IMR-90 (cell line): ENCODE data around the gene AKT3. TPM values are rescaled to one million over a fixed set of nuclear protein-coding genes. Genes with fewer than 3 reads are reported as not detected.
"Not testable (repeated sequence)": the region's sequence is repeated elsewhere in the genome, so short reads cannot be mapped to it uniquely, and the experiment has no call there.

Experiments used
- ATAC-seq: fragments of 200-7000 bp; cut with Tn5 transposase; 2 replicates; pipeline ENCODE4 v1.9.1; 2020; ENCODE audit warnings: low read depth, mild to moderate bottlenecking, moderate library complexity
- BruUV-seq: library from RNA; stranded (reverse); fragments of 400-500 nt; replicated peaks from 2 replicates; lab custom pipeline; 2021; lab: Mats Ljungman, UMichigan
- CTCF ChIA-PET: fragments of 300-600 bp; formaldehyde crosslinking; extraction: SDS; loops from one replicate; lab custom pipeline; 2021; ENCODE audit warnings: antibody characterized with exemption; lab: Yijun Ruan, JAX
- POLR2A ChIA-PET: fragments of 300-600 bp; sonication (Branson Sonifier 250); formaldehyde crosslinking; loops from one replicate; lab custom pipeline; 2022; ENCODE audit warnings: antibody characterized with exemption; ENCODE audit not compliant: unreplicated experiment; lab: Charles Lee
- DNase-seq: peaks from one replicate; pipeline ENCODE4 v3.0.0; 2013
- H2AFZ ChIP-seq: replicated peaks from 2 replicates; pipeline ENCODE3; 2013; ENCODE audit warnings: low read length, mild to moderate bottlenecking; ENCODE audit not compliant: poor library complexity
- H2AK5ac ChIP-seq: 2 replicates; pipeline ENCODE4 v1.6.1; 2013; ENCODE audit warnings: low read depth, low read length, inconsistent platforms
- H2AK9ac ChIP-seq: replicated peaks from 2 replicates; pipeline ENCODE3; 2013; ENCODE audit warnings: mild to moderate bottlenecking, low read depth, low read length, moderate library complexity; ENCODE audit not compliant: poor library complexity
- H2BK120ac ChIP-seq: 2 replicates; pipeline ENCODE4 v1.6.1; 2013; ENCODE audit warnings: low read depth, low read length, inconsistent platforms
- H2BK15ac ChIP-seq: 3 replicates; pipeline ENCODE4 v1.6.1; 2013; ENCODE audit warnings: low read depth, low read length, inconsistent platforms
- H2BK20ac ChIP-seq: 2 replicates; pipeline ENCODE4 v1.6.1; 2013; ENCODE audit warnings: low read depth, mild to moderate bottlenecking, inconsistent platforms, low read length, moderate library complexity
- H2BK5ac ChIP-seq: 2 replicates; pipeline ENCODE4 v1.6.1; 2013; ENCODE audit warnings: mild to moderate bottlenecking, low read depth, low read length, inconsistent platforms; ENCODE audit not compliant: poor library complexity, severe bottlenecking
- H3K14ac ChIP-seq: replicated peaks from 2 replicates; pipeline ENCODE4 v1.6.1; 2013; ENCODE audit warnings: low read depth, low read length, inconsistent platforms
- H3K18ac ChIP-seq: 2 replicates; pipeline ENCODE4 v1.6.1; 2013; ENCODE audit warnings: low read depth, low read length, control low read depth
- H3K23ac ChIP-seq: 2 replicates; pipeline ENCODE4 v1.6.1; 2013; ENCODE audit warnings: low read depth, low read length, inconsistent platforms
- H3K27ac ChIP-seq: 2 replicates; pipeline ENCODE4 v1.5.1; 2013; ENCODE audit warnings: mild to moderate bottlenecking, control low read depth, low read length; ENCODE audit not compliant: insufficient read depth
- H3K27me3 ChIP-seq: 2 replicates; pipeline ENCODE4 v1.6.1; 2013; ENCODE audit warnings: low read length; ENCODE audit not compliant: control insufficient read depth, insufficient read depth
- H3K36me3 ChIP-seq: 2 replicates; pipeline ENCODE4 v1.6.1; 2013; ENCODE audit warnings: low read length, mixed read lengths; ENCODE audit not compliant: control insufficient read depth, insufficient read depth
- H3K4ac ChIP-seq: 2 replicates; pipeline ENCODE4 v1.6.1; 2013; ENCODE audit warnings: low read depth, low read length, inconsistent platforms
- H3K4me1 ChIP-seq: 2 replicates; pipeline ENCODE4 v1.6.1; 2013; ENCODE audit warnings: low read length, mixed read lengths; ENCODE audit not compliant: control insufficient read depth, insufficient read depth
- H3K4me2 ChIP-seq: 2 replicates; pipeline ENCODE4 v1.6.1; 2013; ENCODE audit warnings: low read depth, mild to moderate bottlenecking, control low read depth, low read length, moderate library complexity
- H3K4me3 ChIP-seq: 2 replicates; pipeline ENCODE4 v1.5.1; 2013; ENCODE audit warnings: low read depth, mild to moderate bottlenecking, control low read depth, low read length, moderate library complexity; ENCODE audit not compliant: insufficient read depth
- H3K56ac ChIP-seq: 2 replicates; pipeline ENCODE4 v1.6.1; 2013; ENCODE audit warnings: low read length, inconsistent platforms; ENCODE audit not compliant: insufficient read depth; ENCODE audit errors: extremely low read depth
- H3K79me1 ChIP-seq, 2 experiments: 2 replicates each; pipeline ENCODE4 v1.6.1; 2013; ENCODE audit warnings: low read length in 2 of 2, inconsistent platforms in 1 of 2, low read depth in 1 of 2
- H3K9ac ChIP-seq: 2 replicates; pipeline ENCODE4 v1.6.1; 2013; ENCODE audit warnings: low read depth, low read length, control low read depth
- H3K9me1 ChIP-seq: 2 replicates; pipeline ENCODE4 v1.6.1; 2013; ENCODE audit warnings: low read length, inconsistent platforms; ENCODE audit not compliant: insufficient read depth
- H3K9me3 ChIP-seq: 2 replicates; pipeline ENCODE4 v1.6.1; 2013; ENCODE audit warnings: low read length; ENCODE audit not compliant: control insufficient read depth, insufficient read depth
- H4K20me1 ChIP-seq: 2 replicates; pipeline ENCODE4 v1.6.1; 2013; ENCODE audit warnings: low read length, inconsistent platforms; ENCODE audit not compliant: insufficient read depth
- H4K5ac ChIP-seq: 2 replicates; pipeline ENCODE4 v1.6.1; 2013; ENCODE audit warnings: mild to moderate bottlenecking, low read depth, low read length, control low read depth
- H4K8ac ChIP-seq, 2 experiments: 2 replicates each; pipeline ENCODE4 v1.6.1; 2013; ENCODE audit warnings: low read depth in 2 of 2, low read length in 2 of 2, control low read depth in 1 of 2, inconsistent platforms in 1 of 2
- H4K91ac ChIP-seq: 2 replicates; pipeline ENCODE4 v1.6.1; 2013; ENCODE audit warnings: low read depth, low read length, inconsistent platforms; ENCODE audit not compliant: insufficient read depth
- WGBS, 2 experiments: methylation state at CpG; one replicate each; pipeline versions ENCODE4 v1.1.5 to v1.1.7; 2013; ENCODE audit warnings: missing lambda C conversion rate in 2 of 2; ENCODE audit not compliant: insufficient read length in 1 of 2; ENCODE audit errors: extremely low coverage in 2 of 2; 5-methylcytosine and 5-hydroxymethylcytosine counted together
- dilution Hi-C: fragments of 300-500 bp; cut with HindIII; formaldehyde crosslinking; loops from one replicate; pipeline ENCODE4 v1.14.3; 2018; ENCODE audit warnings: low sequenced_read_pairs; ENCODE audit not compliant: unreplicated experiment
- in situ Hi-C: fragments of 300-500 bp; cut with MboI; formaldehyde crosslinking; loops from 3 replicates; pipeline ENCODE4 v1.14.3; 2019; ENCODE audit warnings: low sequenced_read_pairs, inconsistent platforms, mixed read lengths
- intact Hi-C: fragments of 100-400 bp; cut with micrococcal nuclease; formaldehyde crosslinking; loops from 2 replicates; pipeline ENCODE4 v1.10.0; 2022
- polyA plus RNA-seq, 3 experiments: library from polyadenylated mRNA; depleted of rRNA; stranded (reverse); fragments of >200 nt; gene quantifications; 2 replicates each; pipeline ENCODE4 v1.2.3, GENCODE V29; 2012; ENCODE audit warnings: low replicate concordance in 1 of 3
- total RNA-seq: library from RNA; depleted of rRNA; stranded (reverse); fragments of >200 nt; gene quantifications from 2 replicates; pipeline ENCODE4 v1.2.3, GENCODE V29; 2012

AKT3 gene
- total and polyA plus RNA-seq, 2 of the 4 experiments (the other 2 are of a cell fraction), result 15.2 to 19.4 TPM

GRCh38 chr1:243662169-243662568, 187.9 kb downstream of the AKT3 start:
- not testable (repeated sequence) for ATAC-seq

More at GRCh38 chr1:243662169-243662568, 187.9 kb downstream of the AKT3 start:
- H3K9ac ChIP-seq, H2AK9ac ChIP-seq, H2BK5ac ChIP-seq, H4K20me1 ChIP-seq, H3K36me3 ChIP-seq, H3K4me1 ChIP-seq, H3K14ac ChIP-seq, H3K9me1 ChIP-seq, H3K18ac ChIP-seq, H2BK120ac ChIP-seq, H2AFZ ChIP-seq, H2BK15ac ChIP-seq, CTCF ChIA-PET, H3K56ac ChIP-seq, H3K4me3 ChIP-seq, H3K27ac ChIP-seq, H3K9me3 ChIP-seq, intact Hi-C loops, in situ Hi-C loops, H4K91ac ChIP-seq, BruUV-seq, H3K4ac ChIP-seq, dilution Hi-C loops, POLR2A ChIA-PET, H3K27me3 ChIP-seq, DNase-seq, H4K8ac ChIP-seq, H3K23ac ChIP-seq, H4K5ac ChIP-seq, H3K4me2 ChIP-seq, H2BK20ac ChIP-seq, H2AK5ac ChIP-seq: not testable (repeated sequence)
- no CpG with 5 or more reads among the region's 1 CpG for WGBS, 2 experiments
- peaks cover 8 to 11% of the 10 kb centered on the region in 2 experiments for H3K79me1 ChIP-seq
